ENCODE data around the gene NAGK.
"Not testable (repeated sequence)": the region's sequence is repeated elsewhere in the genome, so short reads cannot be mapped to it uniquely, and the experiment has no call there.

NAGK gene

GRCh38 chr2:71073475-71073874 is 5.0 kb downstream of the NAGK start:
- DNase-seq = no peak
- no peaks in the 10 kb centered on the region for H3K9me3 ChIP-seq
- no peak overlapping the region for H3K27ac ChIP-seq
- peaks cover 0 to 34% (median 26%) of the 10 kb centered on the region in 4 donors for H3K4me1 ChIP-seq
- no peak overlapping the region for H3K4me3 ChIP-seq
- no peaks in the 10 kb centered on the region for H3K27me3 ChIP-seq
- TF ChIP-seq CTCF (IDR thresholded peaks at IDR 0.05) = no peak
- intact Hi-C loops (cut with DNase I; ENCODE audit: low total_unique reads) = no loop called here
- H3K36me3 ChIP-seq = peaks cover 42 to 61% (median 61%) of the 10 kb centered on the region in 3 donors

- no peak overlapping the region for H3K27ac ChIP-seq
- no peak for DNase-seq
- H3K4me3 ChIP-seq = no peak overlapping the region
- no peaks in the 10 kb centered on the region for H3K9me3 ChIP-seq
- peaks cover 49 to 75% (median 74%) of the 10 kb centered on the region in 3 donors for H3K36me3 ChIP-seq
- no peaks in the 10 kb centered on the region for H3K27me3 ChIP-seq
- TF ChIP-seq CTCF (IDR thresholded peaks at IDR 0.05) = no peak
- peaks cover 0 to 26% (median 17%) of the 10 kb centered on the region in 4 donors for H3K4me1 ChIP-seq
- intact Hi-C loops (cut with DNase I; ENCODE audit: low total_unique reads) = no loop called here
Observed at GRCh38 chr2:71074893-71075395, 6.5 kb downstream of the NAGK start.

GRCh38 chr2:71078624-71079023 is 10.2 kb downstream of the NAGK start:
- TF ChIP-seq CTCF (IDR thresholded peaks at IDR 0.05) = no peak
- no peak for DNase-seq
- no peak overlapping the region for H3K4me3 ChIP-seq
- no peak overlapping the region for H3K27ac ChIP-seq
- H3K27me3 ChIP-seq = no peaks in the 10 kb centered on the region
- H3K4me1 ChIP-seq = no peaks in the 10 kb centered on the region
- intact Hi-C loops (cut with DNase I; ENCODE audit: low total_unique reads) = no loop called here
- no peaks in the 10 kb centered on the region for H3K9me3 ChIP-seq
- H3K36me3 ChIP-seq = peaks cover 45 to 62% (median 62%) of the 10 kb centered on the region in 3 donors

GRCh38 chr2:71082402-71083252 is 14.2 kb downstream of the NAGK start:
- H3K27ac ChIP-seq = no peak overlapping the region
- no peaks in the 10 kb centered on the region for H3K27me3 ChIP-seq
- no peak for TF ChIP-seq CTCF (IDR thresholded peaks at IDR 0.05)
- DNase-seq = no peak
- no peaks in the 10 kb centered on the region for H3K9me3 ChIP-seq
- no peaks in the 10 kb centered on the region for H3K4me1 ChIP-seq
- peaks cover 14 to 23% (median 22%) of the 10 kb centered on the region in 3 donors for H3K36me3 ChIP-seq
- intact Hi-C loops (cut with DNase I; ENCODE audit: low total_unique reads) = no loop called here
- no peak overlapping the region for H3K4me3 ChIP-seq

GRCh38 chr2:71083297-71083696 is 14.8 kb downstream of the NAGK start:
- intact Hi-C loops (cut with DNase I; ENCODE audit: low total_unique reads); DNase-seq; H3K27me3 ChIP-seq; H3K9me3 ChIP-seq; H3K4me3 ChIP-seq; H3K27ac ChIP-seq; H3K4me1 ChIP-seq: not testable (repeated sequence)
- peaks cover 9 to 16% (median 15%) of the 10 kb centered on the region in 3 donors for H3K36me3 ChIP-seq

- DNase-seq; H3K4me1 ChIP-seq; H3K27ac ChIP-seq; H3K27me3 ChIP-seq; H3K9me3 ChIP-seq; intact Hi-C loops (cut with DNase I; ENCODE audit: low total_unique reads): not testable (repeated sequence)
- H3K36me3 ChIP-seq = peaks cover 3 to 11% (median 10%) of the 10 kb centered on the region in 3 donors
- peak overlapping the region in 1 of 2 donors; percentile 14 for H3K4me3 ChIP-seq
Observed at GRCh38 chr2:71083752-71084312, 15.4 kb downstream of the NAGK start.

GRCh38 chr2:71085325-71086003 is 17.0 kb downstream of the NAGK start:
- H3K27me3 ChIP-seq; DNase-seq; H3K9me3 ChIP-seq; H3K4me3 ChIP-seq; H3K27ac ChIP-seq; intact Hi-C loops (cut with DNase I; ENCODE audit: low total_unique reads); H3K4me1 ChIP-seq; H3K36me3 ChIP-seq: not testable (repeated sequence)

- DNase-seq; intact Hi-C loops (cut with DNase I; ENCODE audit: low total_unique reads); H3K4me1 ChIP-seq; H3K4me3 ChIP-seq; H3K9me3 ChIP-seq; H3K27me3 ChIP-seq; H3K36me3 ChIP-seq; H3K27ac ChIP-seq: not testable (repeated sequence)
Observed at GRCh38 chr2:71089475-71089874, 21.0 kb downstream of the NAGK start.

- H3K9me3 ChIP-seq; H3K4me3 ChIP-seq; H3K4me1 ChIP-seq; H3K27me3 ChIP-seq; DNase-seq; intact Hi-C loops (cut with DNase I; ENCODE audit: low total_unique reads); H3K36me3 ChIP-seq; H3K27ac ChIP-seq: not testable (repeated sequence)
Observed at GRCh38 chr2:71091808-71092207, 23.4 kb downstream of the NAGK start.
